ENCODE measurements around the gene ASF1B. TPM values are rescaled to one million over a fixed set of nuclear protein-coding genes. Genes with fewer than 3 reads are reported as not detected.
"Not testable (repeated sequence)": the region's sequence is repeated elsewhere in the genome, so short reads cannot be mapped to it uniquely, and the experiment has no call there.

The ASF1B gene
- total and polyA plus RNA-seq, 12 donors, result 0.17 to 5.6 (median 0.63) TPM

GRCh38 chr19:14147797-14148605, 11.6 kb upstream of the ASF1B start:
- Histone ChIP-seq H3K4me1 (peaks cover 2 to 47% (median 32%) of the 10 kb centered on the region in 9 donors), H3K36me3 (peaks cover 0 to 20% (median 0%) of the 10 kb centered on the region in 9 donors), H3K4me3 (peak overlapping the region in 2 of 10 donors; percentile 24 to 33), H3K9me3 (no peaks in the 10 kb centered on the region), H3K27me3 (no peaks in the 10 kb centered on the region), H3K27ac (peak overlapping the region; percentile 25 to 90 (median 86))
- TF ChIP-seq CTCF (IDR thresholded peaks at IDR 0.05), result peak; percentile 77 to 95 (median 89)
- DNase-seq (peak; percentile 74 to 79), ATAC-seq (peak; percentile 84 to 91 (median 86))
- intact Hi-C loops (cut with DNase I), result loop anchor here (1.0 to 10.0 kb wide), 12 partner anchors 49 to 337 kb away; partner anchors contain the start of genes DDX39A (in 2 of the 10) and ADGRL1 (in 1 of the 10)
- 27 to 32% methylated on average over 20 of the region's 20 CpGs for WGBS, 2 donors

GRCh38 chr19:14146789-14147216, 10.4 kb upstream of the ASF1B start:
- peak overlapping the region in 2 of 10 donors; percentile 2 to 16 for H3K27ac ChIP-seq
- no peak for TF ChIP-seq CTCF (IDR thresholded peaks at IDR 0.05)
- WGBS, 2 donors, result 57 to 59% methylated on average over 7 of the region's 7 CpGs
- H3K4me3 ChIP-seq, result no peak overlapping the region
- no peaks in the 10 kb centered on the region for H3K9me3 ChIP-seq
- intact Hi-C loops (cut with DNase I), result loop anchor here in 8 of 10 donors (1.0 to 10.0 kb wide), 9 partner anchors 20 to 338 kb away; partner anchors contain the start of genes DDX39A (in 2 of the 8) and ADGRL1 (in 1 of the 8)
- no peaks in the 10 kb centered on the region for H3K27me3 ChIP-seq
- peaks cover 2 to 47% (median 35%) of the 10 kb centered on the region in 9 donors for H3K4me1 ChIP-seq
- DNase-seq (no peak), ATAC-seq (peak in 1 of 8 donors; percentile 46)
- H3K36me3 ChIP-seq, result peaks cover 0 to 9% (median 0%) of the 10 kb centered on the region in 9 donors

- H3K27me3 ChIP-seq, H3K9me3 ChIP-seq, DNase-seq, H3K4me3 ChIP-seq, H3K36me3 ChIP-seq, ATAC-seq: not testable (repeated sequence)
- 90 to 94% methylated on average over 10 of the region's 10 CpGs for WGBS, 2 donors
- intact Hi-C loops (cut with DNase I), result loop anchor here in 8 of 10 donors (1.0 to 10.0 kb wide), 9 partner anchors 21 to 339 kb away; partner anchors contain the start of genes DDX39A (in 2 of the 8) and ADGRL1 (in 1 of the 8)
- Histone ChIP-seq H3K27ac (peak overlapping the region in 1 of 10 donors; percentile 2), H3K4me1 (peaks cover 2 to 45% (median 34%) of the 10 kb centered on the region in 9 donors)
Observed at GRCh38 chr19:14146169-14146568, 9.8 kb upstream of the ASF1B start.

GRCh38 chr19:14145381-14145780, 9.0 kb upstream of the ASF1B start:
- ATAC-seq (no peak), DNase-seq (no peak)
- intact Hi-C loops (cut with DNase I), result loop anchor here in 8 of 10 donors (5.0 to 10.0 kb wide), 8 partner anchors 59 to 339 kb away; partner anchors contain the start of genes DDX39A (in 2 of the 8) and ADGRL1 (in 1 of the 8)
- H3K4me1 ChIP-seq, result peaks cover 2 to 42% (median 26%) of the 10 kb centered on the region in 9 donors
- no peaks in the 10 kb centered on the region for H3K36me3 ChIP-seq
- no peaks in the 10 kb centered on the region for H3K9me3 ChIP-seq
- H3K27me3 ChIP-seq, result no peaks in the 10 kb centered on the region
- WGBS, 2 donors, result 84 to 88% methylated on average over 6 of the region's 6 CpGs
- TF ChIP-seq CTCF (IDR thresholded peaks at IDR 0.05), result no peak
- no peak overlapping the region for H3K4me3 ChIP-seq
- H3K27ac ChIP-seq, result no peak overlapping the region

Measured in heart right ventricle (tissue), 16 donors.